OCI-LY1 (cell line): ENCODE data around the gene TRIM28.
A peak's percentile ranks its signal among the peaks of the same experiment; 100 is the strongest.

Experiments used
- H2AFZ ChIP-seq: fragments of 200-600 bp; sonication (generic), shearing (Covaris generic); 2 replicates; pipeline ENCODE4 v1.6.0; 2014; ENCODE audit warnings: antibody characterized with exemption, mild to moderate bottlenecking, low read length
- H3F3A ChIP-seq: fragments of 200-600 bp; sonication (generic), shearing (Covaris generic); 2 replicates; pipeline ENCODE4 v1.6.0; 2014; ENCODE audit warnings: mild to moderate bottlenecking, antibody characterized with exemption, low read length, moderate library complexity; ENCODE audit not compliant: insufficient read depth
- H3K27ac ChIP-seq: fragments of 200-600 bp; sonication (generic); 2 replicates; pipeline ENCODE4 v1.5.1; 2014; ENCODE audit warnings: low read length, mixed run types, mild to moderate bottlenecking, low read depth; ENCODE audit not compliant: poor library complexity, severe bottlenecking
- H3K27me3 ChIP-seq: fragments of 200-600 bp; sonication (generic); 2 replicates; pipeline ENCODE4 v1.6.0; 2014; ENCODE audit warnings: antibody characterized with exemption, mild to moderate bottlenecking, low read length, moderate library complexity; ENCODE audit not compliant: insufficient read depth
- H3K36me3 ChIP-seq: fragments of 200-600 bp; sonication (generic); 2 replicates; pipeline ENCODE4 v1.6.1; 2014; ENCODE audit warnings: mild to moderate bottlenecking, antibody characterized with exemption, low read length, moderate library complexity, mixed read lengths; ENCODE audit not compliant: insufficient read depth
- H3K4me1 ChIP-seq: fragments of 200-600 bp; sonication (generic); 2 replicates; pipeline ENCODE4 v1.5.1; 2014; ENCODE audit warnings: mild to moderate bottlenecking, low read length, moderate library complexity; ENCODE audit not compliant: insufficient read depth, severe bottlenecking
- H3K4me2 ChIP-seq: fragments of 200-600 bp; sonication (generic), shearing (Covaris generic); 2 replicates; pipeline ENCODE4 v1.6.1; 2014; ENCODE audit warnings: low read length
- H3K4me3 ChIP-seq: fragments of 200-600 bp; sonication (generic); 2 replicates; pipeline ENCODE4 v1.5.1; 2014; ENCODE audit warnings: low read length, low read depth, mild to moderate bottlenecking, mixed read lengths; ENCODE audit not compliant: poor library complexity, severe bottlenecking
- H3K79me2 ChIP-seq: fragments of 200-600 bp; shearing (Covaris generic); 2 replicates; pipeline ENCODE4 v1.6.1; 2016; ENCODE audit warnings: mixed run types, low read length, mixed read lengths; ENCODE audit not compliant: insufficient read depth
- H3K9ac ChIP-seq: fragments of 200-600 bp; sonication (generic), shearing (Covaris generic); 2 replicates; pipeline ENCODE4 v1.6.1; 2014; ENCODE audit warnings: mild to moderate bottlenecking, low read length, mixed read lengths
- H3K9me2 ChIP-seq: fragments of 200-600 bp; sonication (generic), shearing (Covaris generic); 2 replicates; pipeline ENCODE4 v1.6.1; 2014; ENCODE audit warnings: low read depth, mild to moderate bottlenecking, low read length, mixed read lengths
- H3K9me3 ChIP-seq: fragments of 200-600 bp; shearing (Covaris generic); 2 replicates; pipeline ENCODE4 v1.6.1; 2014; ENCODE audit warnings: low read length, mixed read lengths
- H4K20me1 ChIP-seq: fragments of 200-600 bp; sonication (generic), shearing (Covaris generic); 2 replicates; pipeline ENCODE4 v1.6.0; 2016; ENCODE audit warnings: mild to moderate bottlenecking, low read length; ENCODE audit not compliant: insufficient read depth
- EZH2 ChIP-seq: fragments of 200-600 bp; sonication (generic), shearing (Covaris generic); IDR thresholded peaks from 2 replicates; pipeline ENCODE4 v1.8.0; 2017; ENCODE audit warnings: borderline replicate concordance, mixed run types, mild to moderate bottlenecking, antibody characterized with exemption, low read length, moderate library complexity, mixed read lengths
- TF ChIP-seq, protein P1 (sequence below): fragments of 200-600 bp; sonication (generic), shearing (Covaris generic); IDR thresholded peaks from 2 replicates; pipeline ENCODE4 v1.5.1; 2017; ENCODE audit warnings: mild to moderate bottlenecking, antibody characterized with exemption, low read length, moderate library complexity, mixed read lengths

Gene TRIM28

DNA sequence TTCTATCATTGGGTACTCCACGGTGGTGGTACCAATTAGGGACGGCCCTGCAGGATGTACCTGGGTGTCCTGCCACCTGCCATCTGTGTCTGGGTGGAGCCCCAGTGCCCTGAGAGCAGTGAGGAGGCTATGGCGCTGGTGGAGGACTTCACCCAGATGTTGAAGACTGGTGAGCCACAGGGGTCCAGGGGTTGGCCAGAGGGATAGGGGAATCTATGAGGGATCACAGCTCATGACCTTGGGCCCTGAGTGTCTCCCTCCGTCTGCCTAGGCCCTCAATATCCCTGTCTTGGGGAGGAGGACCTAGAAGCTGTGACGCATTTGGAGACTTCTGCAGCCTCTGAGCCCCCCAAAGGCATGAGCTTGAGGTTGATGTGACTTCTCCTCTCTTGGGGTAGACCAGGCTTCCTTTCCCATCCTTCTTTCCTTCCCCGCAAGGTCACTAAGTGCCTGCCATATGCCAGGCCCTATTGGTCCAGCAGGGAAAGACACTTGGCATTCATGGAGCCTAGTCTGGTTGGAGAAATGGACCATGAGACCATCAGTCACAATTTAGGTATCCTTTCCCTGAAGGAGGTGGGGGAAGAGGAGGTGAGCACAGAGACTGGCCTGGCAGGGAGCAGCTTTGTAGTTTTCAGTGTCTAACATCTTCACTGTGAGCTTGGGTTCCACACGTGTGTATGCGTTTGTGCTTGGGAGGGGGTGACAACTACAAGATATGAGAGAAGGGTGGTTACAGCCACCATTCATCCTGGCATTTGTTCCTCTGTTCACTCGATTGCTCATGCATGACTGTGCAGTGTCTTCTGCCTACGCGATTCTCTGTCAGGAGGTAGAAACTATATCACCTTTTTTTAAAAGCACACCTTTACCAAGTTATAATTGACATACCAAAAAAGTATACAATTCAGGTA is 34.4 kb downstream of the TRIM28 start:
- peaks cover 34% of the 10 kb centered on the region for H3K4me1 ChIP-seq
- H3K4me3 ChIP-seq, result no peak overlapping the region
- no peaks in the 10 kb centered on the region for H3K79me2 ChIP-seq
- no peaks in the 10 kb centered on the region for H3K9me3 ChIP-seq
- H3K36me3 ChIP-seq, result peaks cover 8% of the 10 kb centered on the region; the same call in 1 of the 2 replicates
- H3K27ac ChIP-seq, result no peak overlapping the region
- no peaks in the 10 kb centered on the region for H3K27me3 ChIP-seq
- TF ChIP-seq, protein P1, sequence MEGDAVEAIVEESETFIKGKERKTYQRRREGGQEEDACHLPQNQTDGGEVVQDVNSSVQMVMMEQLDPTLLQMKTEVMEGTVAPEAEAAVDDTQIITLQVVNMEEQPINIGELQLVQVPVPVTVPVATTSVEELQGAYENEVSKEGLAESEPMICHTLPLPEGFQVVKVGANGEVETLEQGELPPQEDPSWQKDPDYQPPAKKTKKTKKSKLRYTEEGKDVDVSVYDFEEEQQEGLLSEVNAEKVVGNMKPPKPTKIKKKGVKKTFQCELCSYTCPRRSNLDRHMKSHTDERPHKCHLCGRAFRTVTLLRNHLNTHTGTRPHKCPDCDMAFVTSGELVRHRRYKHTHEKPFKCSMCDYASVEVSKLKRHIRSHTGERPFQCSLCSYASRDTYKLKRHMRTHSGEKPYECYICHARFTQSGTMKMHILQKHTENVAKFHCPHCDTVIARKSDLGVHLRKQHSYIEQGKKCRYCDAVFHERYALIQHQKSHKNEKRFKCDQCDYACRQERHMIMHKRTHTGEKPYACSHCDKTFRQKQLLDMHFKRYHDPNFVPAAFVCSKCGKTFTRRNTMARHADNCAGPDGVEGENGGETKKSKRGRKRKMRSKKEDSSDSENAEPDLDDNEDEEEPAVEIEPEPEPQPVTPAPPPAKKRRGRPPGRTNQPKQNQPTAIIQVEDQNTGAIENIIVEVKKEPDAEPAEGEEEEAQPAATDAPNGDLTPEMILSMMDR, result no peak
- no peak for TF ChIP-seq EZH2
- no peaks in the 10 kb centered on the region for H3K9me2 ChIP-seq
- H2AFZ ChIP-seq, result no peak overlapping the region
- H3K4me2 ChIP-seq, result no peak overlapping the region
- H4K20me1 ChIP-seq, result no peaks in the 10 kb centered on the region
- peaks cover 9% of the 10 kb centered on the region; the same call in 1 of the 2 replicates for H3F3A ChIP-seq
- no peak overlapping the region; the same call in 1 of the 2 replicates for H3K9ac ChIP-seq

DNA sequence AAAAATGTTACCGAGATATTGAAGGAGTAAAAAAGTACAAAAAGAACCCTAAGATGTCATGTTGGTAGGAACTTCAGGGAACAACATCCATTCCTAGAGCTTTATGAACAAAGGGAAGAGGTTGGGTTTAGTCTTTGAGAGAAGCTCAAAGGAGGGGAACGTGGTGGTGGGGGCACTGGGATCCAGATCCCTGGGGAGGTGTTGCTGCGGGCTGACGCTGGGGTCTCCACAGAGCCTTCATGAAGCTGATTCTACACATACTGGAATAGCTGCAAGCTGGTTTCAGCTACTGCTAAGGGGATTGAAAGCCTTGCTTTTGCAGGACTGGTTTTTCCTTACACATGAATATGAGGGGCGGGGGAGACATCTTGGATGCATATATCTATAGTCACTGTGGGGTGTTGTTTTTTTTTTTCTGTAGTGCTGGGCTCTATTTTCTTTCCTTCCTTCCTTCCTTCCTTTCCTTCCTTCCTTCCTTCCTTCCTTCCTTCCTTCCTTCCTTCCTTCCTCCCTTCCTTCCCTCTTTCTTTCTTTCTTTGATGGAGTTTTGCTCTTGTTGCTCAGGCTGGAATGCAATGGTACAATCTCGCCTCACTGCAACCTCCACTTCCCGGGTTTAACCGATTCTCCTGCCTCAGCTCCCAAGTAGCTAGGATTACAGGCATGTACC is 35.7 kb downstream of the TRIM28 start:
- TF ChIP-seq, protein P1, result no peak
- no peak for TF ChIP-seq EZH2
- H3K9me2 ChIP-seq, result no peaks in the 10 kb centered on the region
- no peaks in the 10 kb centered on the region for H3K27me3 ChIP-seq
- no peaks in the 10 kb centered on the region for H3K79me2 ChIP-seq
- H3K4me1 ChIP-seq, result peaks cover 23% of the 10 kb centered on the region
- H3K9ac ChIP-seq, result no peak overlapping the region
- H2AFZ ChIP-seq, result no peak overlapping the region
- no peak overlapping the region for H3K4me3 ChIP-seq
- no peaks in the 10 kb centered on the region for H3K9me3 ChIP-seq
- 0 out of 2 replicates have a peak, but pooled peaks cover 3% of the 10 kb centered on the region for H3F3A ChIP-seq
- H3K27ac ChIP-seq, result no peak overlapping the region
- H3K36me3 ChIP-seq, result peaks cover 8% of the 10 kb centered on the region; the same call in 1 of the 2 replicates
- no peaks in the 10 kb centered on the region for H4K20me1 ChIP-seq
- H3K4me2 ChIP-seq, result no peak overlapping the region

DNA sequence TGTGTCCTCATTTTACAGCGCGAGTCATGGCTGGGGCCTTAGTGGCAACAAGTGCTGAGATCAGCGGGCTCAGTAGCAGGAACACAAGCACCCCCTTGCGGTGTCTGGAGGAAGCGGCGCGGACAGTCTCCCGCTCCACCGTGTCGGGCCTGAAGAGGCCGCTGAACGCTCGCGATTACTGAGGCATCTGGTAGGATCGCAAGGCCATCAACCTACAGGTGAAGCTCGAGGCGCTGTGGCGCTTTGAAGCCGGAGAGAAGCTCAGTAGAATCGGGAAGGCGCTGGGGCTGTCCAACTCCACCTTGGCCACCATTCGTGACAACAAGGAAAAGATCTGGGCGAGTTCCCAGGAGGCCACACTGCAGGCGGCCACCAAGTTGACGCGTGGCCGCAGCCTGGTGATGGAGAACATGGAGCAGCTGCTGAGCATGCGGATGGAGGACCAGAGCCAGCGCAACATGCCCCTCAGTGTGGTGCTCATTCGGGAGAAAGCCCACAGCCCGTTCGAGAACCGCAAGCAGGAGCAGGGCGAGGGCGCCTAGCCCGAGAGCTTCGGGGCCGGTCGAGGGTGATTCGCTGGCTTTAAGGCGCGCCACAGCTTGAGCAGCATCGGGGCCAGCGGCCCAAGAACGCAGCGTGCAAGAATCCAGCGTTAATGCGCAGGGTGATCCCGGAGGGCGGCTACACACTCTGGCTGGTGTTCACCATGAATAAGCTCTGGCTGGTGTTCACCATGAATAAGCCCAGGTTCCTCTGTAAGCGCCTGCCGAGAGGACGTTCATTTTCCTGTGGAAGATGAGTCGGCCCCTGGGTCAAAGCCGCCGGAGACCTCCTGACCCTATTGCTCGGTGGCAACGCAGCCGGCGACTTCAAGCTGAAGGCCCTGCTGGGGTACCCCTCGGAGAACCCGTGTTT is 37.6 kb downstream of the TRIM28 start:
- Histone ChIP-seq H3K9me2 (no peaks in the 10 kb centered on the region), H3F3A (0 out of 2 replicates have a peak, but pooled peaks cover 3% of the 10 kb centered on the region), H2AFZ (no peak overlapping the region), H3K4me1 (peaks cover 17% of the 10 kb centered on the region), H3K4me2 (no peak overlapping the region), H3K27ac (no peak overlapping the region), H4K20me1 (no peaks in the 10 kb centered on the region), H3K9ac (peak overlapping the region; percentile 49; the same call in 1 of the 2 replicates), H3K79me2 (no peaks in the 10 kb centered on the region), H3K9me3 (no peaks in the 10 kb centered on the region), H3K36me3 (peaks cover 8% of the 10 kb centered on the region; the same call in 1 of the 2 replicates), H3K4me3 (no peak overlapping the region), H3K27me3 (no peaks in the 10 kb centered on the region)
- TF ChIP-seq, protein P1, result peak; percentile 99
- TF ChIP-seq EZH2, result no peak
